22Rv1 (cell line): ENCODE results near the gene RAB4B.
"Not testable (repeated sequence)": the region's sequence is repeated elsewhere in the genome, so short reads cannot be mapped to it uniquely, and the experiment has no call there.

Experiments
- H3K27ac ChIP-seq: fragments of 450-650 bp; 2 replicates; pipeline ENCODE4 v1.5.1; 2017
- CTCF ChIP-seq: fragments of 450-650 bp; IDR thresholded peaks from 2 replicates; pipeline ENCODE4 v1.5.1; 2017; ENCODE audit warnings: mild to moderate bottlenecking
- ZFX ChIP-seq: fragments of 450-650 bp; IDR thresholded peaks from 2 replicates; pipeline ENCODE4 v1.6.1; 2017; ENCODE audit warnings: antibody characterized with exemption, borderline replicate concordance

RAB4B gene

GRCh38 chr19:40763526-40763925 is 14.5 kb upstream of the RAB4B start:
- TF ChIP-seq CTCF (no peak), ZFX (no peak)
- H3K27ac ChIP-seq = no peak overlapping the region

GRCh38 chr19:40763963-40764362 is 14.1 kb upstream of the RAB4B start:
- no peak overlapping the region for H3K27ac ChIP-seq
- TF ChIP-seq ZFX (no peak), CTCF (no peak)

GRCh38 chr19:40766385-40766784 is 11.7 kb upstream of the RAB4B start:
- H3K27ac ChIP-seq = not testable (repeated sequence)

GRCh38 chr19:40768869-40769268 is 9.2 kb upstream of the RAB4B start:
- no peak for TF ChIP-seq CTCF
- no peak for TF ChIP-seq ZFX
- no peak overlapping the region for H3K27ac ChIP-seq

GRCh38 chr19:40771101-40771862 is 6.8 kb upstream of the RAB4B start:
- peak overlapping the region; percentile 46; the same call in 1 of the 2 replicates for H3K27ac ChIP-seq

- TF ChIP-seq CTCF (no peak), ZFX (no peak)
- H3K27ac ChIP-seq = no peak within 1 kb of the TSS
Observed at GRCh38 chr19:40774916-40775631, 3.0 kb upstream of the RAB4B start, which contains the start of gene MIA. Gene MIA, plus strand, starts transcription at chr19:40775521. Its CDS starts 22 bp downstream, at chr19:40775543.

- no peak overlapping the region for H3K27ac ChIP-seq
- TF ChIP-seq CTCF (no peak), ZFX (no peak)
Observed at GRCh38 chr19:40775632-40776022, 2.4 kb upstream of the RAB4B start.

- H3K27ac ChIP-seq = peak overlapping the region; percentile 92; the same call in 1 of the 2 replicates
- TF ChIP-seq ZFX (no peak), CTCF (no peak)
Observed at GRCh38 chr19:40776364-40776763, 1.7 kb upstream of the RAB4B start.
